Prostate gland (tissue), 2 donors: Measurements from ENCODE around the gene DEFB129.

Experiments used
- CTCF ChIP-seq, 4 experiments: fragments of 200-600 bp in 2 of 4; fragments of 450-650 bp in 2 of 4; sonication (generic) in 2 of 4; IDR thresholded peaks; 1 replicate in 3 of 4; 2 replicates in 1 of 4; pipeline ENCODE4 v1.5.1; 2016 to 2019; ENCODE audit warnings: antibody characterized with exemption in 4 of 4, mild to moderate bottlenecking in 2 of 4, moderate library complexity in 2 of 4
- POLR2A ChIP-seq: fragments of 450-650 bp; IDR thresholded peaks from one replicate; pipeline ENCODE4 v1.6.1; 2016; ENCODE audit warnings: antibody characterized with exemption, mild to moderate bottlenecking

GRCh38 chr20:199996-200395 lies 27.1 kb upstream of the DEFB129 start:
- TF ChIP-seq POLR2A (no peak), CTCF (IDR thresholded peaks at IDR 0.05) (no peak)
